ENCODE data around the gene MRPL58. TPM values are rescaled to one million over a fixed set of nuclear protein-coding genes. Genes with fewer than 3 reads are reported as not detected.
"Not testable (repeated sequence)": the region's sequence is repeated elsewhere in the genome, so short reads cannot be mapped to it uniquely, and the experiment has no call there.

MRPL58 gene
- total RNA-seq, 5 donors from 2014 or later (not counting 1 experiment from before 2014, with no cell fraction given): 15.6 to 30.6 (median 26.6) TPM

DNA sequence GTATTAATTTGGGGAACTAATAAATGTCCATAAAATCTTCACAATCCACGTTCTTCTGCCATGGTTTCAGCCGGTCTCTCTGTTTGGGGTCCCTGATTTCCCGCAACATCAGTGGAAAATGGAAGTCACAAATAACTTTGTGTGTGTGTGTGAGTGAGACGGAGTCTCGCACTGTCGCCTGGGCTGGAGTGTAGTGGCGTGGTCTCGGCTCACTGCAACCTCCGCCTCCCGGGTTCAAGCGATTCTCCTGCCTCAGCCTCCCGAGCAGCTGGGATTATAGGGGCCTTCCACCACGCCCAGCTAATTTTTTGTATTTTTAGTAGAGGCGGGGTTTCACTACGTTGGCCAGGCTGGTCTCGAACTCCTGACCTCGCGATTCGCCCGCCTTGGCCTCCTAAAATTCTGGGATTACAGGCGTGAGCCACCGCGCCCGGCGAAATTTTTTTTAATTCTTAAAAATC lies 33.5 kb downstream of the MRPL58 start:
- DNase-seq; POLR2A ChIA-PET; H3K36me3 Mint-ChIP-seq; H3K27me3 Mint-ChIP-seq; H3K27me3 ChIP-seq (replicated peaks in 1 of 2; ENCODE audit: control insufficient read depth in 2 of 2, extremely low read depth in 1 of 2, insufficient read depth in 2 of 2, low read length in 1 of 2); ATAC-seq (replicated peaks in 1 of 4); H3K9me3 ChIP-seq; H3K9me3 Mint-ChIP-seq: not testable (repeated sequence)
- H3K36me3 ChIP-seq (ENCODE audit: control insufficient read depth in 2 of 2, extremely low read depth in 1 of 2, insufficient read depth in 1 of 2, low read length in 1 of 2): peaks cover 9 to 11% of the 10 kb centered on the region in 2 donors
- peaks cover 3 to 23% of the 10 kb centered on the region in 2 experiments for H3K4me1 ChIP-seq (ENCODE audit: control insufficient read depth in 1 of 2, extremely low read depth in 1 of 2, insufficient read depth in 2 of 2, low read length in 2 of 2)
- H3K27ac Mint-ChIP-seq: peak overlapping the region; percentile 33 to 96
- H3K4me3 Mint-ChIP-seq: peak overlapping the region; percentile 96 to 97 (median 97)
- H3K4me1 Mint-ChIP-seq: peaks cover 42 to 50% (median 46%) of the 10 kb centered on the region in 3 donors
- 3% methylated on average over 6 of the region's 25 CpGs for WGBS (ENCODE audit: insufficient coverage)
- CTCF ChIA-PET: interaction anchor here in 1 of 2 donors (0.5 kb wide), 1 partner anchor 292 kb away, joined by 3 read pairs; no protein-coding TSS in a partner anchor
- H3K4me3 ChIP-seq (ENCODE audit: control insufficient read depth in 1 of 2, extremely low read depth in 1 of 2, low read length in 1 of 2): peak overlapping the region; percentile 85 to 86
- H3K27ac ChIP-seq (ENCODE audit: low read length): peak overlapping the region; percentile 65

DNA sequence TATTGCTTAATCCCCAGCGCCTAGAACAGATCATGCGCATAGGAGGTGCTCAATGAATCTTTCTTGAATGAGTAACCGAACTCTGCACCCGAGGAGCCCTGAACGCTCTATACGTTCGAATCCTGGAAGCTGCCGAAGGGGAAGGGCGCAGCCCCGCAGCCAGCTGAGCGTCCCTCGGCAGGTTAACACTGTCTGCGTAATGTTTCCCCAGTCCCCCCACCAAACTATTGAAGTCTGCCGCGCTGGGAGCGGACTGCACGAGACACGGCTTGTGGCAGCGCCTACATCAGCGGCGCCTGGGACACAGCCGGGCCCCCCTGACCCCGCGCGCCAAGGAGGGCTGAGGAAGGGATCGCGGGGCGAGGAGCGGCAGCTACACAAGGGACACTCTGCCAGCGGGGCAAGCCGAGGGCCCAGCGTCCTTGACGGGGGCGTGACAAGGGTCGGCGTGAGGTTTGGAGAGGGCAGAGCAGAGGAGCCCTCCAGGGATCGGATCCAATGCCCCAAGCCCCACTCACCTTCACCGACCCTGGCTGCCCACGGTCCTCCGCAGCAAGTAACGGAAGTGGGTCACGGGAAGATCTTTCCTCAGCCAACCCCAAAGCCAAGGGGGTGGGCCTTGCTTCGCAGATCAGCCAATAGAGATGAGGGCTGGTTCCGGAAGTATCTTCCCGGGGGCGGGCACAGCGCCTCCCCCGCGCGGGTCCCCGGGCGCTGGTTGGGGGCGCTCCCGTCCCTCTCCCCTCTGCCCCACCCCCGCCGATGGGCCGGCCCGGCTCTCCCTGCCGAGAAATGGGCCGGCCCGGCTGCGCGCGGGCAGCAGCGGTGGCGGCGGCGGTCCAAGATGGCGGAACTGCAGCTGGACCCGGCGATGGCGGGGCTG lies 34.2 kb downstream of the MRPL58 start, which contains the start of the genes ATP5PD and KCTD2:
Gene ATP5PD (minus strand): TSS at position 563 of the 883 bp plus-strand sequence. CDS start 4,319 bp downstream, outside the sequence.
Gene KCTD2 (plus strand): TSS at position 819 of the 883 bp plus-strand sequence. CDS start 26 bp downstream, at position 845.
- Histone ChIP-seq H3K27ac (ENCODE audit: low read length) (peak within 1 kb of the TSS; percentile 65), H3K9me3 (no peaks in the 10 kb centered on the region), H3K27me3 (replicated peaks in 1 of 2; ENCODE audit: control insufficient read depth in 2 of 2, extremely low read depth in 1 of 2, insufficient read depth in 2 of 2, low read length in 1 of 2) (no peaks in the 10 kb centered on the region), H3K4me3 (ENCODE audit: control insufficient read depth in 1 of 2, extremely low read depth in 1 of 2, low read length in 1 of 2) (peak within 1 kb of the TSS; percentile 85 to 86), H3K4me1 (ENCODE audit: control insufficient read depth in 1 of 2, extremely low read depth in 1 of 2, insufficient read depth in 2 of 2, low read length in 2 of 2) (peaks cover 3 to 23% of the 10 kb centered on the region in 2 experiments), H3K36me3 (ENCODE audit: control insufficient read depth in 2 of 2, extremely low read depth in 1 of 2, insufficient read depth in 1 of 2, low read length in 1 of 2) (peaks cover 2 to 4% of the 10 kb centered on the region in 2 donors)
- Mint-ChIP-seq H3K36me3 (peaks cover 7% of the 10 kb centered on the region), H3K4me1 (peaks cover 42 to 52% (median 46%) of the 10 kb centered on the region in 3 donors), H3K4me3 (peak within 1 kb of the TSS; percentile 96 to 97 (median 97)), H3K27me3 (no peaks in the 10 kb centered on the region), H3K27ac (peak within 1 kb of the TSS; percentile 95 to 96), H3K9me3 (no peaks in the 10 kb centered on the region)
- 0% methylated on average over 44 of the region's 72 CpGs for WGBS (ENCODE audit: insufficient coverage)
- CTCF ChIA-PET: interaction anchor here (0.5 to 1.7 kb wide), 3 partner anchors 13 to 291 kb away, joined by 3 to 4 read pairs (median 3); no protein-coding TSS in a partner anchor
- POLR2A ChIA-PET: interaction anchor here in 1 of 2 donors (0.6 kb wide), 1 partner anchor 10 kb away, joined by 5 read pairs; no protein-coding TSS in a partner anchor
- DNase-seq (peak; percentile 82 to 95 (median 91)), ATAC-seq (replicated peaks in 1 of 4) (peak; percentile 94 to 96 (median 96))

DNA sequence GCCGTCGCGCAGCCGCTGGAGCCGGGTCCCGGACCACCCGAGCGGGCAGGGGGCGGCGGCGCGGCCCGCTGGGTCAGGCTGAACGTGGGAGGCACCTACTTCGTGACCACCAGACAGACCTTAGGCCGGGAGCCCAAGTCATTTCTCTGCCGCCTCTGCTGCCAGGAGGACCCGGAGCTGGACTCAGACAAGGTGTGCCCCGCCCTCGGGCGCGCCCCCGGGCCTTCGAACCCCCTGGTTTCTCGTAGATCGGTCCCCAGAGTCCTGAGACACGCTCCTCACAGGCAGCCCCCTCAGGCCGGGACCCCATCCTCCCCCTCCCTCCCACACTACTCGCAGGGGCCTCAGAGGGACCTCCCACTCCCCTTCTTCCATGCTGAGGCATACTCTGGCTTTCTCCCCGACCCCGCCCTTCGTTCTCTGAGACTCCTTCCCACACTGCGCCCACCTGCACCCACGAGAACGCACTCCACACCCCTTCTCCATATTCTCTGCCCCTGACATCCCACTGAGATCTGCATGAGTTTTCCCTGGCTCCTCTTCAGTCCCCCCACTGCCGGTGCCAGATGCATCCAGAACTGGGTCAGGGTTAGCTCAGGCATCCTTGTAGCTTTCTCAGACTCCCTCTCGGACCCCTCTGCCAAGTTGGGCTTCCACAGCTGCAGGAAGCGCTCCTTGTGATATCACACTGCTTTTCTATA lies 35.1 kb downstream of the MRPL58 start:
- POLR2A ChIA-PET: no interaction called here
- WGBS (ENCODE audit: insufficient coverage): under 1% methylated on average over 37 of the region's 38 CpGs
- no peaks in the 10 kb centered on the region for H3K9me3 ChIP-seq

DNA sequence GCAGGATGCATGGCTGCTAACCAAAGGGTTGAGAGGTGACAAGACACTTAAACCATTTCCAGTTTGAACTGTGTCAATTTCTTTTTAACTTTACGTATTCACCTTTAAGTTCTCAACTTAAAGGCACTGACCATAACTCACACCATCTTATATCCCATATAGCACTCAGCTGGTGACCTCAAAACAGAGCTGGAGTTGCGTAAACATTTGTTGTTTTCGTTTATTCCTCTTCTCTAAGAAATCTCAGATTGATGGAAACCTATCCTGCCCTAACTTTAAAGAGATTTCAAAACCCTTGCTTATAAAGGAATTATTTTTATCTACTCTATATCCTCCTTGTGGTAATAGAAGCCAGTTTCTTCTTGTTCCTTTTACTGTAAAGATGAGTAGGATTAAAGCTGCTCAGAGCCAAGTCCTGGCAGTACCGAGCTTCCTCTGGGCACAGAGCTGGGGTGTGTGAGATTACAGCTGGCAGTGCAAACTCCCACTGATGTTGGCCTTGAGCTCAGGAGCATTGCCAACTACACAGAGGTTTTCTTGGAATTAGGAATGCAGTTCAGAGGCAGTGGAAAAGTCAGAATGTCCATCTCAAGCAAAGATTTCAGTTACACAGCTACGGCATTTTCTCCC lies 35.9 kb downstream of the MRPL58 start:
- Mint-ChIP-seq H3K4me3 (peak overlapping the region; percentile 92 to 97 (median 96)), H3K9me3 (no peaks in the 10 kb centered on the region), H3K27ac (peak overlapping the region; percentile 92 to 95), H3K27me3 (no peaks in the 10 kb centered on the region), H3K36me3 (peaks cover 16% of the 10 kb centered on the region), H3K4me1 (peaks cover 42 to 48% (median 46%) of the 10 kb centered on the region in 3 donors)
- 47% methylated on average over 2 of the region's 5 CpGs for WGBS (ENCODE audit: insufficient coverage)
- no peak for ATAC-seq (replicated peaks in 1 of 4)
- Histone ChIP-seq H3K4me1 (ENCODE audit: control insufficient read depth in 1 of 2, extremely low read depth in 1 of 2, insufficient read depth in 2 of 2, low read length in 2 of 2) (peaks cover 3 to 23% of the 10 kb centered on the region in 2 experiments), H3K27me3 (replicated peaks in 1 of 2; ENCODE audit: control insufficient read depth in 2 of 2, extremely low read depth in 1 of 2, insufficient read depth in 2 of 2, low read length in 1 of 2) (no peaks in the 10 kb centered on the region), H3K27ac (ENCODE audit: low read length) (peak overlapping the region; percentile 58), H3K36me3 (ENCODE audit: control insufficient read depth in 2 of 2, extremely low read depth in 1 of 2, insufficient read depth in 1 of 2, low read length in 1 of 2) (peaks cover 4 to 9% of the 10 kb centered on the region in 2 donors), H3K4me3 (ENCODE audit: control insufficient read depth in 1 of 2, extremely low read depth in 1 of 2, low read length in 1 of 2) (peak overlapping the region; percentile 62 to 86), H3K9me3 (no peaks in the 10 kb centered on the region)
- ChIA-PET POLR2A (interaction anchor here in 1 of 2 donors (0.6 to 0.8 kb wide), 2 partner anchors 16 kb away, joined by 3 read pairs; no protein-coding TSS in a partner anchor), CTCF (interaction anchor here in 1 of 2 donors (0.6 to 1.7 kb wide), 5 partner anchors 8 to 438 kb away, joined by 3 to 4 read pairs (median 3); partner anchors contain the start of gene TMEM94)
- DNase-seq: no peak

More for the DNA sequence above, 35.1 kb downstream of the MRPL58 start:
- H3K9me3 Mint-ChIP-seq: no peaks in the 10 kb centered on the region
- Histone ChIP-seq H3K4me3 (ENCODE audit: control insufficient read depth in 1 of 2, extremely low read depth in 1 of 2, low read length in 1 of 2) (peak overlapping the region; percentile 62 to 86), H3K27me3 (replicated peaks in 1 of 2; ENCODE audit: control insufficient read depth in 2 of 2, extremely low read depth in 1 of 2, insufficient read depth in 2 of 2, low read length in 1 of 2) (no peaks in the 10 kb centered on the region), H3K27ac (ENCODE audit: low read length) (peak overlapping the region; percentile 58), H3K4me1 (ENCODE audit: control insufficient read depth in 1 of 2, extremely low read depth in 1 of 2, insufficient read depth in 2 of 2, low read length in 2 of 2) (peaks cover 3 to 23% of the 10 kb centered on the region in 2 experiments), H3K36me3 (ENCODE audit: control insufficient read depth in 2 of 2, extremely low read depth in 1 of 2, insufficient read depth in 1 of 2, low read length in 1 of 2) (peaks cover 3 to 4% of the 10 kb centered on the region in 2 donors)
- H3K36me3 Mint-ChIP-seq: peaks cover 9% of the 10 kb centered on the region
- peak overlapping the region; percentile 92 to 97 (median 96) for H3K4me3 Mint-ChIP-seq
- no peaks in the 10 kb centered on the region for H3K27me3 Mint-ChIP-seq
- CTCF ChIA-PET: interaction anchor here in 1 of 2 donors (1.2 to 1.7 kb wide), 2 partner anchors 12 to 36 kb away, joined by 3 to 4 read pairs; no protein-coding TSS in a partner anchor
- DNase-seq (peak in 12 of 35 experiments; percentile 16 to 44 (median 24)), ATAC-seq (replicated peaks in 1 of 4) (peak in 3 of 4 experiments; percentile 2 to 7 (median 6))
- H3K4me1 Mint-ChIP-seq: peaks cover 42 to 50% (median 46%) of the 10 kb centered on the region in 3 donors
- H3K27ac Mint-ChIP-seq: peak overlapping the region; percentile 92 to 95

DNA sequence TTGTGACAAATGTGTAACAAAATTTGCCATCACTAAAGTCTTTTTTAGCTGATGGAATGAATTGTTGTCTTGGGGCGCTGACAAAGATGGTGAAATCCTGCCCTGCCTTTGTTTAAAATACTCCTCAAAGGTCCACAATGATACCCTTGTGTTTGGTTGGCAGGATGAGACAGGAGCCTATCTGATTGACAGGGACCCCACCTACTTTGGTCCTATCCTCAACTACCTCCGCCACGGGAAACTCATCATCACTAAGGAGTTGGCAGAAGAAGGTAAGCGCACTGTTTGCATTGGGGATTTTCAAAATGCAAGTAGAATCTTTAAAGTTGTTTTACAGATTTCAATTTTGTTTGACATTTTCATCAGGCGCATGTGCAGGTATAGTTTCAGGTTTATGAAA lies 36.6 kb downstream of the MRPL58 start:
- peaks cover 41 to 44% (median 42%) of the 10 kb centered on the region in 3 donors for H3K4me1 Mint-ChIP-seq
- 86% methylated on average over 2 of the region's 5 CpGs for WGBS (ENCODE audit: insufficient coverage)
- ChIA-PET CTCF (interaction anchor here in 1 of 2 donors (0.6 to 0.9 kb wide), 4 partner anchors 9 to 407 kb away, joined by 3 read pairs; partner anchors contain the start of genes HID1 and TMEM94), POLR2A (interaction anchor here in 1 of 2 donors (0.6 to 0.8 kb wide), 2 partner anchors 15 to 17 kb away, joined by 3 read pairs; no protein-coding TSS in a partner anchor)
- no peaks in the 10 kb centered on the region for H3K9me3 Mint-ChIP-seq
- ATAC-seq (replicated peaks in 1 of 4) (no peak), DNase-seq (no peak)
- Histone ChIP-seq H3K27me3 (replicated peaks in 1 of 2; ENCODE audit: control insufficient read depth in 2 of 2, extremely low read depth in 1 of 2, insufficient read depth in 2 of 2, low read length in 1 of 2) (no peaks in the 10 kb centered on the region), H3K9me3 (no peaks in the 10 kb centered on the region), H3K4me1 (ENCODE audit: control insufficient read depth in 1 of 2, extremely low read depth in 1 of 2, insufficient read depth in 2 of 2, low read length in 2 of 2) (peaks cover 3 to 23% of the 10 kb centered on the region in 2 experiments), H3K27ac (ENCODE audit: low read length) (no peak overlapping the region), H3K36me3 (ENCODE audit: control insufficient read depth in 2 of 2, extremely low read depth in 1 of 2, insufficient read depth in 1 of 2, low read length in 1 of 2) (peaks cover 4 to 12% of the 10 kb centered on the region in 2 donors), H3K4me3 (ENCODE audit: control insufficient read depth in 1 of 2, extremely low read depth in 1 of 2, low read length in 1 of 2) (no peak overlapping the region)
- peak overlapping the region; percentile 92 to 97 (median 96) for H3K4me3 Mint-ChIP-seq
- H3K36me3 Mint-ChIP-seq: peaks cover 16% of the 10 kb centered on the region
- H3K27me3 Mint-ChIP-seq: no peaks in the 10 kb centered on the region
- H3K27ac Mint-ChIP-seq: peak overlapping the region; percentile 25 to 92

Data from T-cell (primary cell).